ENCODE results near the gene PKN1. TPM values are rescaled to one million over a fixed set of nuclear protein-coding genes. Genes with fewer than 3 reads are reported as not detected.

Gene PKN1
- total RNA-seq, 1 donor from 2014 or later = 32.4 TPM

- DNase-seq (ENCODE audit: low spot score) = peak; percentile 81
- ATAC-seq = peak; percentile 92
Measured at GRCh38 chr19:14405758-14406644, 27.1 kb upstream of the PKN1 start.

GRCh38 chr19:14406645-14407401 is 26.3 kb upstream of the PKN1 start:
- no peak for ATAC-seq
- DNase-seq (ENCODE audit: low spot score) = no peak

GRCh38 chr19:14407605-14408484 is 25.3 kb upstream of the PKN1 start:
- ATAC-seq (peak; percentile 11), DNase-seq (ENCODE audit: low spot score) (no peak)

GRCh38 chr19:14408491-14409145 is 24.5 kb upstream of the PKN1 start:
- ATAC-seq = no peak
- no peak for DNase-seq (ENCODE audit: low spot score)

GRCh38 chr19:14409146-14410023 is 23.7 kb upstream of the PKN1 start:
- DNase-seq (ENCODE audit: low spot score) (no peak), ATAC-seq (no peak)

GRCh38 chr19:14410091-14411051 is 22.7 kb upstream of the PKN1 start:
- DNase-seq (ENCODE audit: low spot score) (no peak), ATAC-seq (no peak)

GRCh38 chr19:14411161-14411937 is 21.8 kb upstream of the PKN1 start:
- DNase-seq (ENCODE audit: low spot score) (no peak), ATAC-seq (no peak)

GRCh38 chr19:14411938-14412245 is 21.2 kb upstream of the PKN1 start:
- no peak for ATAC-seq

GRCh38 chr19:14412324-14412995 is 20.6 kb upstream of the PKN1 start:
- DNase-seq (ENCODE audit: low spot score) (no peak), ATAC-seq (no peak)

More at GRCh38 chr19:14411938-14412245, 21.2 kb upstream of the PKN1 start:
- no peak for DNase-seq (ENCODE audit: low spot score)

- DNase-seq (ENCODE audit: low spot score) (no peak), ATAC-seq (no peak)
Measured at GRCh38 chr19:14412996-14413692, 20.0 kb upstream of the PKN1 start.

- ATAC-seq (no peak), DNase-seq (ENCODE audit: low spot score) (no peak)
Measured at GRCh38 chr19:14413693-14414181, 19.4 kb upstream of the PKN1 start.

- ATAC-seq = no peak
- DNase-seq (ENCODE audit: low spot score) = no peak
Measured at GRCh38 chr19:14414926-14415690, 18.0 kb upstream of the PKN1 start.

GRCh38 chr19:14416817-14417231 is 16.3 kb upstream of the PKN1 start:
- no peak for ATAC-seq

GRCh38 chr19:14418856-14419105 is 14.3 kb upstream of the PKN1 start:
- ATAC-seq (no peak), DNase-seq (ENCODE audit: low spot score) (no peak)

More at GRCh38 chr19:14416817-14417231, 16.3 kb upstream of the PKN1 start:
- DNase-seq (ENCODE audit: low spot score) = no peak

- ATAC-seq (peak; percentile 97), DNase-seq (ENCODE audit: low spot score) (peak; percentile 98)
Measured at GRCh38 chr19:14419106-14419813, 13.8 kb upstream of the PKN1 start, which contains the start of gene DDX39A. Gene DDX39A (minus strand): TSS chr19:14419341. CDS start chr19:14413220, 6,121 bp downstream.

All from left lobe of liver (tissue), 2 donors.